Cardiac muscle cell (in vitro differentiated cells and primary cell): Measurements from ENCODE around the gene TMPRSS11F. TPM values are rescaled to one million over a fixed set of nuclear protein-coding genes. Genes with fewer than 3 reads are reported as not detected.

Experiments used
- DNase-seq, 2 donors: peaks; one replicate each; pipeline versions ENCODE4 v3.0.0 to v3.0.0-alpha.2; 2010 to 2017; ENCODE audit warnings: low read depth in 1 of 2, low spot score in 1 of 2
- H3K27ac ChIP-seq: fragments of 200-600 bp; sonication (generic); 2 replicates; pipeline ENCODE4 v1.5.1; 2016
- H3K27me3 ChIP-seq: fragments of 200-600 bp; sonication (generic); 2 replicates; pipeline ENCODE4 v1.6.0; 2016; ENCODE audit warnings: control low read depth
- H3K36me3 ChIP-seq: fragments of 200-600 bp; sonication (generic); 2 replicates; pipeline ENCODE4 v1.5.1; 2016; ENCODE audit warnings: control low read depth
- H3K4me1 ChIP-seq: fragments of 200-600 bp; sonication (generic); 2 replicates; pipeline ENCODE4 v1.8.1; 2017; ENCODE audit warnings: low read depth, mild to moderate bottlenecking, mixed run types
- H3K4me3 ChIP-seq: fragments of 200-600 bp; sonication (generic); 2 replicates; pipeline ENCODE4 v1.5.1; 2016; ENCODE audit warnings: mild to moderate bottlenecking
- H3K9me3 ChIP-seq: fragments of 200-600 bp; sonication (generic); 2 replicates; pipeline ENCODE4 v1.5.1; 2017; ENCODE audit warnings: low read depth, mild to moderate bottlenecking, control low read depth
- CTCF ChIP-seq: IDR thresholded peaks from 2 replicates; pipeline ENCODE4 v1.5.1; 2012; ENCODE audit warnings: low read depth, mild to moderate bottlenecking, low read length
- polyA plus RNA-seq: library from polyadenylated mRNA; unstranded; fragments of >200 nt; fragmentation: Nextera tagmentation; extraction: Ambion mirVana; gene quantifications from 2 replicates; pipeline ENCODE4 v1.2.1, GENCODE V29; 2016
- total RNA-seq: library from RNA; depleted of rRNA; stranded (reverse); fragments of >200 nt; gene quantifications from 2 replicates; pipeline ENCODE4 v1.2.3, GENCODE V29; 2016

The TMPRSS11F gene
- total and polyA plus RNA-seq, 2 experiments from 2014 or later, result not detected

- Histone ChIP-seq H3K36me3 (no peaks in the 10 kb centered on the region), H3K9me3 (no peaks in the 10 kb centered on the region), H3K4me1 (no peaks in the 10 kb centered on the region), H3K27ac (no peak overlapping the region), H3K27me3 (no peaks in the 10 kb centered on the region), H3K4me3 (no peak overlapping the region)
- TF ChIP-seq CTCF, result no peak
- no peak for DNase-seq
These were observed 67.2 kb downstream of the TMPRSS11F start for GRCh38 chr4:68062501-68062900.

GRCh38 chr4:68038272-68038671 lies 91.4 kb downstream of the TMPRSS11F start:
- Histone ChIP-seq H3K36me3 (no peaks in the 10 kb centered on the region), H3K27me3 (no peaks in the 10 kb centered on the region), H3K27ac (no peak overlapping the region), H3K4me1 (no peaks in the 10 kb centered on the region), H3K9me3 (no peaks in the 10 kb centered on the region), H3K4me3 (no peak overlapping the region)
- no peak for TF ChIP-seq CTCF
- no peak for DNase-seq

GRCh38 chr4:68021185-68021584 lies 108.5 kb downstream of the TMPRSS11F start:
- no peaks in the 10 kb centered on the region for H3K4me1 ChIP-seq
- H3K4me3 ChIP-seq, result no peak overlapping the region
- peak in 1 of 2 donors; percentile 5 for DNase-seq
- H3K9me3 ChIP-seq, result no peaks in the 10 kb centered on the region
- H3K27me3 ChIP-seq, result no peaks in the 10 kb centered on the region
- no peaks in the 10 kb centered on the region for H3K36me3 ChIP-seq
- TF ChIP-seq CTCF, result no peak
- H3K27ac ChIP-seq, result no peak overlapping the region

GRCh38 chr4:68011684-68012083 lies 118.0 kb downstream of the TMPRSS11F start:
- H3K27me3 ChIP-seq, result no peaks in the 10 kb centered on the region
- H3K4me1 ChIP-seq, result no peaks in the 10 kb centered on the region
- H3K9me3 ChIP-seq, result no peaks in the 10 kb centered on the region
- H3K27ac ChIP-seq, result no peak overlapping the region
- no peaks in the 10 kb centered on the region for H3K36me3 ChIP-seq
- DNase-seq, result peak in 1 of 2 donors; percentile 0
- TF ChIP-seq CTCF, result no peak
- no peak overlapping the region for H3K4me3 ChIP-seq

Other genes with a start within 250 kb of the TMPRSS11F start
- not detected in 2 replicates for gene TMPRSS11D, start 245.9 kb downstream of the TMPRSS11F start, total RNA-seq
- gene TMPRSS11D, start 245.9 kb downstream of the TMPRSS11F start, polyA plus RNA-seq, result 0.27 TPM in 1 of 2 replicates, not detected in the other
- gene TMPRSS11A, start 166.4 kb downstream of the TMPRSS11F start, total RNA-seq, result not detected in 2 replicates
- 0.15 TPM in 1 of 2 replicates, not detected in the other for gene TMPRSS11A, start 166.4 kb downstream of the TMPRSS11F start, polyA plus RNA-seq
- not detected in 2 replicates for gene TMPRSS11B, start 115.8 kb upstream of the TMPRSS11F start, total RNA-seq
- not detected in 2 replicates for gene TMPRSS11B, start 115.8 kb upstream of the TMPRSS11F start, polyA plus RNA-seq
- 59.8 and 75.2 TPM in 2 replicates for gene YTHDC1, start 220.2 kb upstream of the TMPRSS11F start, total RNA-seq
- gene YTHDC1, start 220.2 kb upstream of the TMPRSS11F start, polyA plus RNA-seq, result 31.0 and 58.1 TPM in 2 replicates